HepG2 (cell line): ENCODE measurements around the gene RRN3. TPM values are rescaled to one million over a fixed set of nuclear protein-coding genes. Genes with fewer than 3 reads are reported as not detected.
A peak's percentile ranks its signal among the peaks of the same experiment; 100 is the strongest.

Experiments used
- GFI1 ChIP-seq: sonication (generic); formaldehyde crosslinking; IDR thresholded peaks from 2 replicates; pipeline ENCODE4 v1.5.0; 2020; ENCODE audit warnings: missing genetic modification reagents, mild to moderate bottlenecking, borderline replicate concordance
- TAF15 ChIP-seq: fragments of 200-400 bp; formaldehyde crosslinking; IDR thresholded peaks from one replicate; pipeline ENCODE4 v1.6.1; 2018; ENCODE audit warnings: mild to moderate bottlenecking, low read depth, low read length; ENCODE audit not compliant: poor library complexity, severe bottlenecking
- TARDBP ChIP-seq: sonication (generic); formaldehyde crosslinking; IDR thresholded peaks from 2 replicates; pipeline ENCODE4 v1.8.0; 2022; ENCODE audit warnings: mild to moderate bottlenecking, missing genetic modification reagents
- TRAFD1 ChIP-seq: sonication (generic); formaldehyde crosslinking; IDR thresholded peaks from 2 replicates; pipeline ENCODE4 v1.5.1; 2020; ENCODE audit warnings: missing genetic modification reagents, mild to moderate bottlenecking, borderline replicate concordance
- XBP1 ChIP-seq: sonication (generic); formaldehyde crosslinking; IDR thresholded peaks from 2 replicates; pipeline ENCODE4 v1.5.0; 2020; ENCODE audit warnings: missing genetic modification reagents
- ZBTB42 ChIP-seq: sonication (generic); formaldehyde crosslinking; IDR thresholded peaks from 2 replicates; pipeline ENCODE4 v1.5.0; 2020; ENCODE audit warnings: mild to moderate bottlenecking, missing genetic modification reagents
- ZC3H4 ChIP-seq: sonication (generic); formaldehyde crosslinking; IDR thresholded peaks from 2 replicates; pipeline ENCODE4 v1.4.0; 2020; ENCODE audit warnings: missing genetic modification reagents, borderline replicate concordance
- ZMAT5 ChIP-seq: sonication (generic); formaldehyde crosslinking; IDR thresholded peaks from 2 replicates; pipeline ENCODE4 v1.5.0; 2020; ENCODE audit warnings: mild to moderate bottlenecking, low read depth, missing genetic modification reagents, borderline replicate concordance
- ZMYM3 ChIP-seq: sonication (generic); formaldehyde crosslinking; IDR thresholded peaks from 2 replicates; pipeline ENCODE4 v1.5.1; 2020; ENCODE audit warnings: mild to moderate bottlenecking, missing genetic modification reagents
- ZNF256 ChIP-seq: sonication (generic); formaldehyde crosslinking; conservative IDR thresholded peaks from 2 replicates; pipeline ENCODE4 v1.4.0; 2020; ENCODE audit warnings: missing genetic modification reagents
- ZNF564 ChIP-seq: sonication (generic); formaldehyde crosslinking; IDR thresholded peaks from 2 replicates; pipeline ENCODE4 v1.8.1; 2023; ENCODE audit warnings: mild to moderate bottlenecking, missing genetic modification reagents
- ZNF569 ChIP-seq: sonication (generic); formaldehyde crosslinking; IDR thresholded peaks from 2 replicates; pipeline ENCODE4 v1.5.0; 2020; ENCODE audit warnings: mild to moderate bottlenecking, missing genetic modification reagents, moderate library complexity, borderline replicate concordance
- ZNF598 ChIP-seq: sonication (generic); formaldehyde crosslinking; IDR thresholded peaks from 2 replicates; pipeline ENCODE4 v1.5.1; 2020; ENCODE audit warnings: mild to moderate bottlenecking, missing genetic modification reagents, borderline replicate concordance
- ZNF788 ChIP-seq: sonication (generic); formaldehyde crosslinking; IDR thresholded peaks from 2 replicates; pipeline ENCODE4 v1.5.0; 2020; ENCODE audit warnings: mild to moderate bottlenecking, missing genetic modification reagents, borderline replicate concordance
- polyA plus RNA-seq, 8 experiments: library from polyadenylated mRNA; depleted of rRNA in 3 of 8; stranded (reverse) in 7 of 8; unstranded in 1 of 8; fragments of >200 nt; fragmentation: Illumina TruSeq in 4 of 8; extraction: Trizol in 4 of 8; gene quantifications; 2 replicates each; pipeline versions ENCODE4 v1.2.1 to v1.2.3, GENCODE V29; 2011 to 2016; ENCODE audit warnings: low read depth in 4 of 8, missing spikeins in 1 of 8, mixed read lengths in 1 of 8; ENCODE audit not compliant: insufficient read depth in 1 of 8
- total RNA-seq, 5 experiments: library from RNA; depleted of rRNA; stranded (reverse); fragments of >200 nt; fragmentation: Illumina TruSeq; extraction: Trizol; gene quantifications; 2 replicates each; pipeline ENCODE4 v1.2.3, GENCODE V29; 2016; ENCODE audit warnings: low read depth in 1 of 5
- TF ChIP-seq, protein P1 (sequence below): sonication (generic); formaldehyde crosslinking; IDR thresholded peaks from 2 replicates; pipeline ENCODE4 v1.8.0; 2022; ENCODE audit warnings: missing genetic modification reagents, low read depth, mild to moderate bottlenecking, borderline replicate concordance
- TF ChIP-seq, protein P2 (sequence below): sonication (generic); formaldehyde crosslinking; IDR thresholded peaks from 2 replicates; pipeline ENCODE4 v1.4.0; 2020; ENCODE audit warnings: missing genetic modification reagents
- TF ChIP-seq, protein P3 (sequence below): sonication (generic); formaldehyde crosslinking; IDR thresholded peaks from 2 replicates; pipeline ENCODE4 v1.5.0; 2020; ENCODE audit warnings: missing genetic modification reagents
- TF ChIP-seq, protein P4 (sequence below): IDR thresholded peaks from 2 replicates; pipeline ENCODE4 v1.6.1; 2016; ENCODE audit warnings: control low read depth

RRN3 gene
- total and polyA plus RNA-seq, 2 of the 13 experiments (the other 11 are each of a cell fraction or from before 2014, with no cell fraction given) = 45.8 to 67.0 TPM

- TF ChIP-seq, protein P1, sequence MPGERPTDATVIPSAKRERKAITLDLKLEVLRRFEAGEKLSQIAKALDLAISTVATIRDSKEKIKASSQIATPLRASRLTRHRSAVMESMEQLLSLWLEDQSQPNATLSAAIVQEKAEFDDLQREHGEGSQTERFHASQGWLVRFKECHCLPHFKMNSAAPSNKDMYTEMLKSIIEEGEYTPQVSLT (CRISPR knock-in tag) = 0 out of 2 replicates have a peak, but pooled peaks have one; percentile 70
- no peak; the same call in 1 of the 2 replicates for TF ChIP-seq ZNF256
- TF ChIP-seq ZNF569 (CRISPR knock-in tag) = no peak
- TF ChIP-seq, protein P2, sequence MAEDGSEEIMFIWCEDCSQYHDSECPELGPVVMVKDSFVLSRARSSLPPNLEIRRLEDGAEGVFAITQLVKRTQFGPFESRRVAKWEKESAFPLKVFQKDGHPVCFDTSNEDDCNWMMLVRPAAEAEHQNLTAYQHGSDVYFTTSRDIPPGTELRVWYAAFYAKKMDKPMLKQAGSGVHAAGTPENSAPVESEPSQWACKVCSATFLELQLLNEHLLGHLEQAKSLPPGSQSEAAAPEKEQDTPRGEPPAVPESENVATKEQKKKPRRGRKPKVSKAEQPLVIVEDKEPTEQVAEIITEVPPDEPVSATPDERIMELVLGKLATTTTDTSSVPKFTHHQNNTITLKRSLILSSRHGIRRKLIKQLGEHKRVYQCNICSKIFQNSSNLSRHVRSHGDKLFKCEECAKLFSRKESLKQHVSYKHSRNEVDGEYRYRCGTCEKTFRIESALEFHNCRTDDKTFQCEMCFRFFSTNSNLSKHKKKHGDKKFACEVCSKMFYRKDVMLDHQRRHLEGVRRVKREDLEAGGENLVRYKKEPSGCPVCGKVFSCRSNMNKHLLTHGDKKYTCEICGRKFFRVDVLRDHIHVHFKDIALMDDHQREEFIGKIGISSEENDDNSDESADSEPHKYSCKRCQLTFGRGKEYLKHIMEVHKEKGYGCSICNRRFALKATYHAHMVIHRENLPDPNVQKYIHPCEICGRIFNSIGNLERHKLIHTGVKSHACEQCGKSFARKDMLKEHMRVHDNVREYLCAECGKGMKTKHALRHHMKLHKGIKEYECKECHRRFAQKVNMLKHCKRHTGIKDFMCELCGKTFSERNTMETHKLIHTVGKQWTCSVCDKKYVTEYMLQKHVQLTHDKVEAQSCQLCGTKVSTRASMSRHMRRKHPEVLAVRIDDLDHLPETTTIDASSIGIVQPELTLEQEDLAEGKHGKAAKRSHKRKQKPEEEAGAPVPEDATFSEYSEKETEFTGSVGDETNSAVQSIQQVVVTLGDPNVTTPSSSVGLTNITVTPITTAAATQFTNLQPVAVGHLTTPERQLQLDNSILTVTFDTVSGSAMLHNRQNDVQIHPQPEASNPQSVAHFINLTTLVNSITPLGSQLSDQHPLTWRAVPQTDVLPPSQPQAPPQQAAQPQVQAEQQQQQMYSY (CRISPR knock-in tag) = no peak; the same call in 1 of the 2 replicates
- TF ChIP-seq GFI1 (CRISPR knock-in tag) = peak; percentile 56; the same call in 1 of the 2 replicates
- TF ChIP-seq, protein P3, sequence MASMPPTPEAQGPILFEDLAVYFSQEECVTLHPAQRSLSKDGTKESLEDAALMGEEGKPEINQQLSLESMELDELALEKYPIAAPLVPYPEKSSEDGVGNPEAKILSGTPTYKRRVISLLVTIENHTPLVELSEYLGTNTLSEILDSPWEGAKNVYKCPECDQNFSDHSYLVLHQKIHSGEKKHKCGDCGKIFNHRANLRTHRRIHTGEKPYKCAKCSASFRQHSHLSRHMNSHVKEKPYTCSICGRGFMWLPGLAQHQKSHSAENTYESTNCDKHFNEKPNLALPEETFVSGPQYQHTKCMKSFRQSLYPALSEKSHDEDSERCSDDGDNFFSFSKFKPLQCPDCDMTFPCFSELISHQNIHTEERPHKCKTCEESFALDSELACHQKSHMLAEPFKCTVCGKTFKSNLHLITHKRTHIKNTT (CRISPR knock-in tag) = peak; percentile 61; the same call in 1 of the 2 replicates
- TF ChIP-seq, protein P4, sequence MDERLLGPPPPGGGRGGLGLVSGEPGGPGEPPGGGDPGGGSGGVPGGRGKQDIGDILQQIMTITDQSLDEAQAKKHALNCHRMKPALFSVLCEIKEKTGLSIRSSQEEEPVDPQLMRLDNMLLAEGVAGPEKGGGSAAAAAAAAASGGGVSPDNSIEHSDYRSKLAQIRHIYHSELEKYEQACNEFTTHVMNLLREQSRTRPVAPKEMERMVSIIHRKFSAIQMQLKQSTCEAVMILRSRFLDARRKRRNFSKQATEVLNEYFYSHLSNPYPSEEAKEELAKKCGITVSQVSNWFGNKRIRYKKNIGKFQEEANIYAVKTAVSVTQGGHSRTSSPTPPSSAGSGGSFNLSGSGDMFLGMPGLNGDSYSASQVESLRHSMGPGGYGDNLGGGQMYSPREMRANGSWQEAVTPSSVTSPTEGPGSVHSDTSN (CRISPR knock-in tag) = no peak
- no peak; the same call in 1 of the 2 replicates for TF ChIP-seq ZNF788 (CRISPR knock-in tag)
- TF ChIP-seq TAF15 = peak; percentile 33
- TF ChIP-seq ZNF598 (CRISPR knock-in tag) = peak; percentile 73; the same call in 1 of the 2 replicates
- TF ChIP-seq ZNF564 = 0 out of 2 replicates have a peak, but pooled peaks have one; percentile 84
- TF ChIP-seq XBP1 (CRISPR knock-in tag) = no peak
- TF ChIP-seq ZBTB42 (CRISPR knock-in tag) = 0 out of 2 replicates have a peak, but pooled peaks have one; percentile 1
- TF ChIP-seq ZMYM3 (CRISPR knock-in tag) = peak; percentile 100
- TF ChIP-seq TRAFD1 (CRISPR knock-in tag) = no peak
- no peak for TF ChIP-seq ZMAT5 (CRISPR knock-in tag)
- no peak for TF ChIP-seq ZC3H4
- TF ChIP-seq TARDBP (CRISPR knock-in tag) = no peak
These were observed 38.7 kb downstream of the RRN3 start (continued) for GRCh38 chr16:15055141-15056053.
